CD4-positive, alpha-beta T cell treated with Interleukin-6 at 100 ng/mL for 8 hours (primary cell): ENCODE measurements around the gene CTSZ.
"Not testable (repeated sequence)": the region's sequence is repeated elsewhere in the genome, so short reads cannot be mapped to it uniquely, and the experiment has no call there.

Experiments
- DNase-seq: peaks from one replicate; pipeline ENCODE4 v3.0.0-alpha.2; 2020; ENCODE audit warnings: mixed read lengths, low spot score

CTSZ gene

GRCh38 chr20:59006864-59007664 is at the start of gene CTSZ:
TSS of gene CTSZ (minus strand) at chr20:59007254. CDS start at chr20:59007128, 126 bp downstream.
- peak; percentile 24 for DNase-seq

DNA sequence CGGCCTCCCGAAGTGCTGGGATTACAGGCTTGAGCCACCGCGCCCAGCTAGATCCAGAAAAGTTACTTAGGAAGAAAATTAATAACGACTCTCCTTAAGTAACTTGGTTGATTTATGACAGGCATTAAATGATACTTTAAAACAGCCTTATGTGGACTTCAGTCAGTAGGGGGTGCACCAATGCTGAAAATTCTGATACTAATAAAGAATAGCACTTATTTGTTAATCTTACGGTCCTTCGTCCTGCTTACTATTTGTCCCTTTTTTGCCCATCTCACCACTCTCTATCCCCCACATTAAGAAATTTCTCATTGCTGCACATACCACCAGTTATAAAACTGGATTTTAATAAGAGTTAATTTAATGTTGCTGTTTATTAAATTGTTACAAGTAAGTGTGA is 48.2 kb upstream of the CTSZ start:
- DNase-seq: peak; percentile 24

DNA sequence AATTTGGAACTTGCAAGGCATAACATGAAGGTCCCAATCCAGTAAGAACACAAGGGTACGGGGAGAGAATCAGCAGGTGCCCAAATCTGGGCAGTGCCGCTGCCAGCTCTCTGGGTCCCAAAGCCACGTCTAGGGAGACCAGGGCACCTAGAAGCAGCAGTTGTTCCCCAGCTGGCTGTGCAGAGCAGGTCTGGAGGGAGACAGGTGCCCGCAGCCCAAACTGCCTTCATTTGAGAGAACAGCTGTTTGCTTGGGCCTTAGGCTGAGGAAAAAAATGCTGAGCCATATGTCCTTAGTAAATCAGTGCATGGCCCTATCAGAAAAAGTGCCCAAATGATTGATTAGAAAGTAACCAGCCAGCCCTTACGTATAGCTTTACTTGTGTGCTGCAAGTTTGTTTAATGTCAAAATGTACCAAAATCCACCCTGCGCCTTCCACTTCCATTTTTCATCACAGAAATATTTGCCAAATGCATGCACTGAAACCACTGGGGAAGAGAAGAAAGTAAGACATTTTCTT is 44.7 kb upstream of the CTSZ start:
- no peak for DNase-seq

- no peak for DNase-seq
These were observed 43.4 kb upstream of the CTSZ start for GRCh38 chr20:59050437-59050836.

DNA sequence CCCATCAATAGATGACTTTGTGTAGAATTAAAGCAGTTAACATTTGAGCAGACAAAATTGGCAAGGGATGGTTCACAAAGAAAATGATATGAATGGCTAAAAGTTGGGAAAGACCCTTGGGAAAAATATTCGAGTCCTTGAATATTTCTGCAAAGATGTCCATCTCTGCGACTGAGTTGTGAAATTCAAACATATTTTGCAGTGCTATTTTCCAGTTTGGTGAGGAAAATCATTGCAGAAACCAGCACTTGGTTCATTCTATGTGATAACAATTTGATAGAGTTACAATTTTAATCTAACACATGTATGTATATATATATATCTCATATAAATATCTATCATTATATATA is 41.6 kb upstream of the CTSZ start:
- no peak for DNase-seq

DNA sequence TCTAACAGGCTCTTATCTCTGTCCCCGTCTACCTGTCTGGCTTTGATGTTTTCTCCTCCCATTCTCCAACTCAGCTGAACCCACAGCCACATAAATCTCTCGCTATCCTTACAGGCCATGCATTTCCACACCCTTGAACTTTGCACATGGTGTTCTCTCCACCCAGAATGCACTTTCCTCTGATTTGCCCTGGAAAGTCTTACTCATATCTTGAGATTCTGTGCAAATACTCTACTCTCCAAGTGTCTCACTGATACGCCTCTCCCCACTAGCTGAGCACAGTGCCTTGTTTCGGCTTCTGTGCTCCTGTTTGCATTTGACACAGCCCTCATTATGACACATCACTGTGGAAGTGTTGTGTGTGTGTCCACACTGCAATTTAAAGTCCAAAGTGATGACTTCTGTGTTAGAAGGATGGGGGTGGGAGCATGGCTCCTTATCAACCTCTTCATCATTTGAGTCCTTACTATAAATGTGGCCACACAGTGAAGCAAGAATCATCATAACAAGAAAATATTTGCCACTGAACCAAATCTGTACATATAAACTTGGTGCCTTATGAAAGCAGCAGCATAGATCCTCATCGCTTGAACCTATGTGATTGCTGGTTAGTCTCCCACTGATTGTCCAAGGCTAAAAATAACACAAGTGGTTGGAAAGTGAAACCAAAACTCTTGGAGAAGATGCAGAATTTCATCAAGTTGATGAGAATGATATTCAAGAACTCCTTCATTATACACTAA is 41.1 kb upstream of the CTSZ start:
- DNase-seq: no peak

- DNase-seq: no peak
These were observed 39.8 kb upstream of the CTSZ start for GRCh38 chr20:59046862-59047261.

GRCh38 chr20:59044796-59045195 is 37.7 kb upstream of the CTSZ start:
- no peak for DNase-seq

DNA sequence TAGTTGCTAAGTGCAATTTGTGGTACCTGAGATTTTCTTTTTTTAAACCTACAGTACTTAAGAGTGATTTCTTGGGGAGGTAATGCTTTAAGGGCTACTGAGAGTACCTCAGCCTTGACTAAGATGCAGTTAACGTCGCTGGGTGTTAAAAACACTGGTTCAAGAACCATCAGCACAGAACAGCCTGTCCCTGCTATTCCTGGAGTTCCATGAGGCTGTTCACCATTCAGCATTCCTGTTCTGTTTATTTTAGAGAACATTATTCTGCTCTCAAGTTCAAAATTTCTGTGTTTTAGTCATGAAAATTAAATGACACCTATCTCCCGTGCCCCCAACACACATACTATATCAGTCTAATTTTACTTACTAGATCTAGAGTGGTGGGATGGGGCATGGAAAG is 37.2 kb upstream of the CTSZ start:
- no peak for DNase-seq

DNA sequence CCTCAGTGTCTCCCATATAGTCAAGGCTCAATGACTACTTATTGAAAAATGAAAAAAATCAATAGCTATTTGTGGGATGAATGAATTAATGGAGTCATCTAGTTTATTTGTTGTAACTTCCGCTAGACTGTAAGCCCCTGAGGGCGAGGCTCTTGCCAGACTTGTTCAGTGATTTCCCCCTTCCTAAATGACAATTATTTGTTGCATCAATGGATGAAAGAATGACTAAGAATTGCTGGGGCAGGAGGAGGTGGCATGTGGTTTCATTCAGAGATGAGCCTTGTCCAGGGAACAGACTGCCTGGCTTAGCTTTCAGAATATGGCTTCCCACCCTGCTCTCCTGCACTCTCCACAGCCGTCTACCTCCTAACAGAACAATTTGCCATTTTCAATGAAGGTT is 36.6 kb upstream of the CTSZ start:
- DNase-seq: no peak

DNA sequence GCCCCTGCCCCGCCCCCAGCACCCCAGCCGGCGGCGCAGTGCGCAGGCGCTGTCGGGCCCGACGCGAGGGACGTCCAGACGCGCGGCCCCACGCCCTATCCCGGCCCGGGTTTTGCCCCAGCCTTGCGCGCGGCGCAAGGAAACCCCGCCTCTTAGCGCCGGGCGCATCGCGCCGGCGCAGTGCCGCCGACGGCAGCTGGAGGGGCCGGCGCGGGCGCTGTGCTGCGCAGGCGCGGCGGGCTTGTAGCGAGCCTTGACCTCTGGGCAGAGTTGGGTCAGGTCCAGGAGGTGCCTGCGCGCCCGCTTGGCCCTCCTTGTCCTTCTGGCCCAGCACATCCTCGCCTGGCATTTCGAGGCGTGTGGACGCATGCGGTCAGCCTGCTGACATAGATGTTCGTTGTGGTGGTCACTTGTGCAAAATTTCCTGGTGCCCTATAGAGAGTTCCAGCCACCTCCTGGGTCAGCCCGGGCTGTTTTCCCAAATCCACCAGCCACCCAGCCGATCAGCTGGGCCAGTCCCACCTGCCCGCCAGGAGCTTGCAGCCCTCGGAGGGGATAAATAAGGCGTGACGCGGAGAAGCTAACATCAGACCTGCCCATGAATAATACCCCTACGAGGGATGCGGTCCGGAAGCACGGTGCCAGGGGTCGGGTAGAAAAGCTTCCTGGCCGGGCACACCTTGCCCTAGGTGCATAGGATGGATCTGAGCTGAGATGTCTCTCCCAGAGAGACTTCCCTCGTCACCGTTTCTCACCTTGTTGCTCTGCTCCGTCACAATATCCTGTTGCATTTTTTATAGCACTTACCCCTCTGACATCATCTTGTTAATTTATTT is 36.0 kb upstream of the CTSZ start:
- peak; percentile 95 for DNase-seq

GRCh38 chr20:59042151-59042795 is 35.2 kb upstream of the CTSZ start, which contains the start of gene PRELID3B:
TSS of gene PRELID3B (minus strand) at chr20:59042786. CDS start at chr20:59042730, 56 bp downstream.
- no peak for DNase-seq

GRCh38 chr20:59041487-59041886 is 34.4 kb upstream of the CTSZ start:
- DNase-seq: not testable (repeated sequence)

GRCh38 chr20:59040667-59041066 is 33.6 kb upstream of the CTSZ start:
- DNase-seq: no peak

DNA sequence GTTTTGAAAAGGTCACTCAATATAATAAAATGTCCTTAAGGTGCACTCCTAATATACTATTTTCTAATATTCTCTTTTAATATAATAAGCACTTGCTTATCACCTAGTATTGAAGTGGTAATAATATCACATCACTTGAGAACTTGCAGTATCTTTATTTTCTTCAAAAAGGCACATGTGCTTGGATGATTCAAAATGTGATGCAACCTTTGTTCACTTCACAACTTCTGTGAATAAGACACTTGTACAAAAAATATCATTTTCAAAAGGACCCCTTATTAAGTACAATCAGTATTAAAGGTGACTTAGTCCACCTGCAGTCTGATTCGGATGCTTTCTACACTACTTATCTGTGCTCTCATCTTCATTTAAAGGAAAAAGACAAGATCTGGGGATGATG is 32.2 kb upstream of the CTSZ start:
- no peak for DNase-seq

DNA sequence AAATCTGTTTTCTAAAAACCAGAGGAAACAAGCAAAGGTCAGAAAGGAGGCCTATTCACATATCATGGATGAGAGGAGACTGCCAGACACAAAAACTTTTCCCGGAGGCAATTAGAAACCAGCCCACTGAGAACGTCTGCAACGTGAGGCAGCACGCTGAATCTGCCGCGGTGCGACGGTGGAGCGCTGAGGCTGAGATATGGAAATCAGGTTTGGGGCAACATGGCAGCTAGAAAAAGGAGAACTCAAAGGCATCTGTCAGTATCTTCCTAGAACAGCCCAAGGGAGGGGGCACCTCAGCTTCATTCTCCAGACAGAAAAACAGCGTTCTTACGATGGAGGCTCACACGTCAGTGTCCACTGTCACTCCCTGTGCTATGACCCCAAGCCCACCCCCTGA is 30.3 kb upstream of the CTSZ start:
- no peak for DNase-seq

DNA sequence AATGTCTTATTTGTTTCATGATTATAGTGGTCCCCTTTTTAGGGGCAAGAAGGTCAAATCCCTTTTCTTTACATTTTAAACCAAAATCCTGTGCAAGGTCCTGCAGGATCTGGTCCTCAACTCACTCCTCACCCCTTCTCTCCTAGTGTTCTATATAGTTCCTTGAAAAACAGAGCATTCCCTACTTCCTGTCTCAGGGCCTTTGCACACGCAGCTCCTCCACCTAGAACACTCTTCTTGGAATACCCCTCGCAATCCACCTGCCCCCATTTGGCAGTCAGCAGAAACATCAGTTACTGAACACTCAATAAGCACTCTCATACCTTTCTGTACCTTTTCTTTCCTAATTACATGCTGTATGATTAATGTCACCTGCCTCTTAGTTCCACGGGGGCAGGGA is 28.3 kb upstream of the CTSZ start:
- no peak for DNase-seq

- DNase-seq: no peak
These were observed 26.6 kb upstream of the CTSZ start for GRCh38 chr20:59033616-59034165.

GRCh38 chr20:59033093-59033492 is 26.0 kb upstream of the CTSZ start:
- DNase-seq: no peak

DNA sequence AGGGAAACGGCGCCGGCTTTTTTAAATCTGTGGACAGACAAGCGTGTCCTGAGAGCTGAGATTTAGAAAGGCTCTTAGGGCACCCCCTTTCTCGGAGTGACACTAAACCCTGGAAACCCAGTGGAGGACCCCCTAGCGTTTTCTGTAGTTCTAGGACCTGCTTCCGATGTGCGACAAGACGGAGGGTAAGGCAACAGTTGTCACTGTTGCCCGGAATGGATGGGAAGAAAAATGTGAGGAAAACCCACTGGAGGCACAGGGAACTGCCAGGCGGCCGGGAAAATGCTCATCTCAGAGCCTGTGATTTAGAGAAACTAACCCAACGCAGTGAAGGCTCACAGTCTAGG is 25.6 kb upstream of the CTSZ start:
- no peak for DNase-seq

DNA sequence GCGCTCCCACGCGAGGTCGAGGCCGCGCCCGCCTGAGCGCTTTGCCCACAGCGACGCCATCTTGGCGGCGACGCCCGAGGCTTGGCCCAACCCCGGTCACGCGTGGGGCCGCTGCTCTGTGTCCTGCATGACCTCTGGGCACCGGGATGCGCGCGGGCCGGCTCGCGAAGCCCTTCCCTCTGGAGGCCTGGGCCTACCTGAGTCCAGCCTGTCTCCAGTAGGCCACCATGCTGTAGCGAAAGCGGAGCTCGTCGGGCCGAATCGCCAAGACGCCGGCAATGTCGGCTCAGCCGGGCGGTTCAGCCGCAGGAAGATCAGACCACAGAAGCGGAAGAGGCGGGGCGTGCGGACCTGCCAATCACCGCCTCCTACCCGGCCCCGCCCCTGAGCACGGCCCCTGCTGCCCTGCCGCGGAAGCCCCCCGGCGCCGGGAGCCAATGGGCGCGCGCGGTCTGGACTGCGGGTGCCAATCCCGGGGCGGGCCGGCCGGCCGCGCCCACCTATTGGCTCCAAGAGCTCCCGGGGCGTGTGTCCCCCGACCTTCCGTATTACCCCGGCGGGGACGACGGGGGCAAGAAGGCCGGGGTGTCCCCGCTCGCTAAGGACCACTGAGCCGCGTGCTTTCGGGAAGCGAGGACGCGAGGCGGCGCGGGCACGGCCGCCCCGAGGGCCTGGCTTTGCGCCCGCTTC is 25.1 kb upstream of the CTSZ start, which contains the start of gene ATP5F1E:
ATP5F1E (minus strand) TSS at position 313 of the 690 bp plus-strand sequence; CDS start at position 229, 84 bp downstream.
- DNase-seq: peak; percentile 97
